B cell (primary cell): ENCODE measurements around the gene MYO16.

Experiments used
- EZH2 ChIP-seq: IDR thresholded peaks from 2 replicates; pipeline ENCODE4 v1.6.1; 2012; ENCODE audit warnings: borderline replicate concordance, low read depth, mild to moderate bottlenecking, moderate library complexity, low read length; ENCODE audit not compliant: insufficient read depth, poor library complexity, severe bottlenecking
- TF ChIP-seq, protein P1 (sequence below): fragments of 200-600 bp; IDR thresholded peaks from one replicate; pipeline ENCODE4 v1.8.0; 2022; ENCODE audit warnings: antibody characterized with exemption, mild to moderate bottlenecking

DNA sequence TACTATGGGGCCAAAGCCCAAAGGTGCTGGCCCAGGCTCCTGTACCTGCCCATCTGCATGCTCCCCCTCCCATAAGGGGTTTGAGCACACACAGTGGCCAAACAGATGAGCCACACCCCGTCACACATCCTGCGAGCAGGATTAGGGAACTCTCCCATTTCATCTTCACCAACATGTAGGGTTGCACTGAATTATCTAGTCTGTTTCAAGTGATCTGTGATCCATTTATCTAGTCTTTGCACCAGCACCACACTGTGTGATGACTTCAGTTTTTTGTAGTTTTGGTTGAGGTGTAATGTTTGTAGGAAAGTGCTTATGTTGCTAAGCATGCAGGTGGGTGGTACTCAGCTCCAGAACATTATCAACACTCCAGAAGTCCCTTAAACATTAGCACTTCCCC lies 249.3 kb downstream of the MYO16 start:
- TF ChIP-seq, protein P1, sequence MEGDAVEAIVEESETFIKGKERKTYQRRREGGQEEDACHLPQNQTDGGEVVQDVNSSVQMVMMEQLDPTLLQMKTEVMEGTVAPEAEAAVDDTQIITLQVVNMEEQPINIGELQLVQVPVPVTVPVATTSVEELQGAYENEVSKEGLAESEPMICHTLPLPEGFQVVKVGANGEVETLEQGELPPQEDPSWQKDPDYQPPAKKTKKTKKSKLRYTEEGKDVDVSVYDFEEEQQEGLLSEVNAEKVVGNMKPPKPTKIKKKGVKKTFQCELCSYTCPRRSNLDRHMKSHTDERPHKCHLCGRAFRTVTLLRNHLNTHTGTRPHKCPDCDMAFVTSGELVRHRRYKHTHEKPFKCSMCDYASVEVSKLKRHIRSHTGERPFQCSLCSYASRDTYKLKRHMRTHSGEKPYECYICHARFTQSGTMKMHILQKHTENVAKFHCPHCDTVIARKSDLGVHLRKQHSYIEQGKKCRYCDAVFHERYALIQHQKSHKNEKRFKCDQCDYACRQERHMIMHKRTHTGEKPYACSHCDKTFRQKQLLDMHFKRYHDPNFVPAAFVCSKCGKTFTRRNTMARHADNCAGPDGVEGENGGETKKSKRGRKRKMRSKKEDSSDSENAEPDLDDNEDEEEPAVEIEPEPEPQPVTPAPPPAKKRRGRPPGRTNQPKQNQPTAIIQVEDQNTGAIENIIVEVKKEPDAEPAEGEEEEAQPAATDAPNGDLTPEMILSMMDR = no peak
- TF ChIP-seq EZH2 = no peak
